ENCODE results near the gene EN1.

The EN1 gene

DNA sequence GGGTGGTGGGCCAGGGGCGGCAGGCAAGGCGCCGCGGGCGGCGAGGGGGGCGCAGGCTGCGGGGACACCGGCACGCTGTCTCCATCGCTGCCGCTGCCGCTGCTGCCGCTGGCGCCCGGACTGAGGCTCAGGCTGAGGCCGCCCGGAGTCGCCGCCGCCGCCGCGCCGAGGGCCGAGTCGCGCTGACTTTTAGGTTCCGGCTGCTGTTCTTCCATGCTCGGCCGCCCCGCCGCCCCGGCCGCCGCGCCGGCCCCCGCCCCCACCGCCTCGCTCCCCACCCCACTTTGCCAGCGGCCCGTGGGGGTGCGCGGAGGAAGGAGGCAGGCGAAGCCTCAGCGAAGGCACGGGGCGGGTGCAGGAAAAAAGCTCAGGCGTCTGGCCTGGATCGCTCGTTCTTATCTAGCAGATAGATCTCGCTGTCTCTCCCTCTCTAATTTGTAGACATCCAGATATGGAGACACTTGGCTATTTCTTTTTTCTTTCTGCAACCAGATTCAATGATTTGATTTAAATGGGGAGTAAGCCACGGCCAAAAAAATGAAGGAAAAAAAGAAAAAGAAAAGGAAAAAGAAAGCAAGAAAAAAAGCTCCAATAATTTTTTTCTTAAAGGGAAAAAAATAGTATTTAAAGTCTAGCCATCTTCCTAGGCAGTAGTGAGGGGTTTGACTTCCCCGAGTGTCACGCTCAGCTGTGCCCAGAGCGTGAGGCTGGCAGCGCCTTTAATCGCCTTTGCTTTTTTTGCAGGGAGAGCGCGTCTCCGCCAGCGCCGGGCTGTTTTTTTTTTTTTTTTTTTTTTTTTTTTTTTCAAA lies at the start of gene EN1:
EN1 (minus strand) TSS at position 696 of the 809 bp plus-strand sequence; CDS start at position 215, 481 bp downstream.
- DNase-seq: no peak
- TF ChIP-seq GATA1 (IDR thresholded peaks at IDR 0.05; ENCODE audit: low read depth, low read length) (no peak), POLR2A (IDR thresholded peaks at IDR 0.05; ENCODE audit: low read length) (no peak)

DNA sequence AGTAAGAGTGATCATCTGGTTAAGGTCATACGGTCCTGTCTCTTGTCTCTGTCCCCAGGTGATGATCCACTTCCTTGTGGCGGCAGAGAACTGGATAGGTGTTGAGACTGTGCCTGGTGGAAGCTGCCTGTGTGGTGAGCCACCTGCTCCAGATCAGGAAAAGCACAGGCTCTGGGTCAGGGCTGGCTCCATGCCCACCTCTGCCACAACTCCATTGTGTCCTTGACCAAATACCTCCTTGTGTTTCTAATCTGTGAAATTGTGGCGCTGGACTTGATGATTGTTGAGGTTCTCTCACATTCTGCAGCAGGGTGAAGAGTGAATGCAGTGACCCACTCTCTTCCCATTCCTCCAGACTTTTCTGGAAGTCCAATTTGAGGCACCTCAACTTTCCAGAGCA lies 45.7 kb upstream of the EN1 start:
- no peak for DNase-seq
- TF ChIP-seq POLR2A (IDR thresholded peaks at IDR 0.05; ENCODE audit: low read length): no peak
- no peak for TF ChIP-seq GATA1 (IDR thresholded peaks at IDR 0.05; ENCODE audit: low read depth, low read length)

- TF ChIP-seq POLR2A (IDR thresholded peaks at IDR 0.05; ENCODE audit: low read length) (no peak), GATA1 (IDR thresholded peaks at IDR 0.05; ENCODE audit: low read depth, low read length) (no peak)
- DNase-seq: no peak
Observed at GRCh38 chr2:118889995-118890394, 42.5 kb upstream of the EN1 start.

- TF ChIP-seq GATA1 (IDR thresholded peaks at IDR 0.05; ENCODE audit: low read depth, low read length) (no peak), POLR2A (IDR thresholded peaks at IDR 0.05; ENCODE audit: low read length) (no peak)
- DNase-seq: no peak
Observed at GRCh38 chr2:118883792-118884191, 36.3 kb upstream of the EN1 start.

GRCh38 chr2:118882693-118883336 lies 35.4 kb upstream of the EN1 start:
- no peak for TF ChIP-seq GATA1 (IDR thresholded peaks at IDR 0.05; ENCODE audit: low read depth, low read length)
- TF ChIP-seq POLR2A (IDR thresholded peaks at IDR 0.05; ENCODE audit: low read length): no peak
- peak; percentile 38 to 61 for DNase-seq

- no peak for TF ChIP-seq GATA1 (IDR thresholded peaks at IDR 0.05; ENCODE audit: low read depth, low read length)
Observed at GRCh38 chr2:118881490-118882129, 34.2 kb upstream of the EN1 start.

GRCh38 chr2:118880501-118880900 lies 33.1 kb upstream of the EN1 start:
- TF ChIP-seq GATA1 (IDR thresholded peaks at IDR 0.05; ENCODE audit: low read depth, low read length) (no peak), POLR2A (IDR thresholded peaks at IDR 0.05; ENCODE audit: low read length) (no peak)
- no peak for DNase-seq

More at GRCh38 chr2:118881490-118882129, 34.2 kb upstream of the EN1 start:
- peak; percentile 28 to 63 for DNase-seq

DNA sequence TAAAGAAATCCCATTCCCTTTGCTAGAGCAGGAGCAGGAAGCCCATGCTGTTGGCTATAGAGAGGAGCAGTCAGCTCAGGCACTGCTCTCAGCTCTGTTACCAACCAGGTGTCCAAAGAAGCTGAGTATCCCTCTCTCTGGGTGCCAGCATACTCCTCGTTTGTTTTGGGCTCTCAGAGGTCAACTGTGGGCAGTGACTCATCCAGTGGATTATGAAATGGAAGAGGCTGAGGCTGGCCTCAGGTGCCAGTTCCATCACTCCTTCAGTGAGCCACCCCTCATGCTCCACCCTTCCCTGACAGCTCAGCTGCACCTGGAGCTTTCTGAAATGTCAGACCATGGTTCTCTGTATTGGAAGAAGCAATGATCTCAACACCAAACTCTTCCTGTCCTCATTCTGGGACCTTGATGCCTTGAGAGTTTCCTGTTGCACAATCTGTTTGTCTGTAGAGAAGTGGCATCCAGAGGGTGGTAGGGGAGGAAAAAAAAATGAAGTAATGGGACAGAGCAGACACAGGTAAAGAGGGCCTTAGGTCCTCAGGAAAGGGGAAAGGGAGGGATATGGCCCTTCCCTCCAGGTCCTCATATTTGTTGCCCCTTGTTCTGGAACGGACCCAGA lies 31.2 kb upstream of the EN1 start:
- DNase-seq: no peak
- TF ChIP-seq POLR2A (IDR thresholded peaks at IDR 0.05; ENCODE audit: low read length) (no peak), GATA1 (IDR thresholded peaks at IDR 0.05; ENCODE audit: low read depth, low read length) (no peak)

GRCh38 chr2:118875318-118875717 lies 27.9 kb upstream of the EN1 start:
- TF ChIP-seq GATA1 (IDR thresholded peaks at IDR 0.05; ENCODE audit: low read depth, low read length) (no peak), POLR2A (IDR thresholded peaks at IDR 0.05; ENCODE audit: low read length) (no peak)

GRCh38 chr2:118874324-118874723 lies 26.9 kb upstream of the EN1 start:
- TF ChIP-seq GATA1 (IDR thresholded peaks at IDR 0.05; ENCODE audit: low read depth, low read length): no peak
- no peak for TF ChIP-seq POLR2A (IDR thresholded peaks at IDR 0.05; ENCODE audit: low read length)
- DNase-seq: no peak

More at GRCh38 chr2:118875318-118875717, 27.9 kb upstream of the EN1 start:
- no peak for DNase-seq

GRCh38 chr2:118865106-118865505 lies 17.7 kb upstream of the EN1 start:
- TF ChIP-seq GATA1 (IDR thresholded peaks at IDR 0.05; ENCODE audit: low read depth, low read length) (no peak), POLR2A (IDR thresholded peaks at IDR 0.05; ENCODE audit: low read length) (no peak)
- DNase-seq: peak; percentile 16 to 30

GRCh38 chr2:118864207-118864606 lies 16.8 kb upstream of the EN1 start:
- no peak for TF ChIP-seq GATA1 (IDR thresholded peaks at IDR 0.05; ENCODE audit: low read depth, low read length)
- no peak for TF ChIP-seq POLR2A (IDR thresholded peaks at IDR 0.05; ENCODE audit: low read length)
- no peak for DNase-seq

DNA sequence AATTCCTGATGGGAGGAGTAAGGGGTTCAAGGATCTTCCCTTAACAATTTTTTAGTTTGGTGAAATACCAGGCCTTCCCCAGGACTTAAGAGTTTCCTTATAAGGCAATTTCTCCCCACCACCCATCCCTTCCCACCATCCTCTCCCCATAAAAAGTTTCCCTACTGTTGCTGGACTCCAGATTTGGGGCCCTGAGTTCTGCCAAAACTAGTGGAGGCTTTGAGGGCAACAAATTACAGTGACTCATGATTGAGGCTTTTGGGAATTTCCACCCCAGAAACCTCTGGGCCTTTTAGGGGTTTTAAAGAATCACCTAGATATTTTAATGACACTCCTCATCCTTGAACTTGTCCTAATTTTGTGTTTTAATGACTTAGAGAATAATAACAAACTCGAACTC lies 14.3 kb upstream of the EN1 start:
- TF ChIP-seq GATA1 (IDR thresholded peaks at IDR 0.05; ENCODE audit: low read depth, low read length) (no peak), POLR2A (IDR thresholded peaks at IDR 0.05; ENCODE audit: low read length) (no peak)
- no peak for DNase-seq

DNA sequence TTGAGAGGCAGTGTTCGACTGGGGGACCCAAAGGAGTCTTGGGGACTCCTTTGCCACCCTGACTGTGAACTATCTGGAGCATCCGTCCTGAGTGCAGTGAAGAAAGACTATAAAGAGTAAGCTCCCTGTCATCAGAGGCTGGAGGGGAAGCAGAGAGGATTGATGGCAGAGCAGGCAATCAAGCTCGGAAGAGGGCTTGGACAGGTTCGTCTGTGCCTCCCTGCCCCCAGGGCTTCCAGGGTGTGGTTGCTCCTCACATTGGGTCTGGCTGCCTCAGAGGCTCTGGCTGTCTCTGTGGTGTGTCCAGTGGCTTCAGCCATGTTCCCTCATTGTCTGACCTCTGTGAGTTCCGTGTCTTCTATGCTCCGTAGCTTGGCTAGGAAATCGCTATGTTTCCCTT lies 13.8 kb upstream of the EN1 start:
- TF ChIP-seq POLR2A (IDR thresholded peaks at IDR 0.05; ENCODE audit: low read length) (no peak), GATA1 (IDR thresholded peaks at IDR 0.05; ENCODE audit: low read depth, low read length) (no peak)
- no peak for DNase-seq

Data from erythroblast (primary cell).